SU-DHL-6 (cell line): Measurements from ENCODE around the gene EDIL3.

Source experiments
- EZH2phosphoT487 ChIP-seq: fragments of 200-600 bp; sonication (generic), shearing (Covaris generic); conservative IDR thresholded peaks from 2 replicates; pipeline ENCODE4 v1.6.1; 2018; ENCODE audit warnings: mild to moderate bottlenecking, antibody characterized with exemption, low read length, moderate library complexity, mixed read lengths
- TF ChIP-seq, protein P1 (sequence below): fragments of 200-600 bp; sonication (generic); IDR thresholded peaks from one replicate; pipeline ENCODE4 v1.5.1; 2017; ENCODE audit warnings: antibody characterized with exemption, mild to moderate bottlenecking, low read length, moderate library complexity; ENCODE audit not compliant: insufficient read depth, poor library complexity, severe bottlenecking

DNA sequence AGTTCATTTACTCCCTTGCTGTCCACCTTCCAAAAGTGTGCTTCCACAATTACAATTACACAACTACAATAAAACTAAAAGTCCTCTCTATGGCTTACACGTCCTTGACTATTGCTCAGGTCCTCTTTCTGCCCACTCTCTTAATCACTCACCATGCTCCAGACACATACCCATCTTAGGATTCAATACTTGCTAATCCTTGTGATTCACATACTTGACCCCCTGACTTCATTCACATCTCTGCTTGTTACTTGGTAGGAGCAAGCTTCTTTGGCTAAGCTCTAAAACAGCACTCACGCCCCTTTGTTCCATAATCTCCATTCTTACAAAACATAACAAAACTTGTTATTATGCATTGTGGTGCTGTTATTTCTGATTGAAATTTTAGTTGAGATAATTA, 215.8 kb downstream of the EDIL3 start:
- TF ChIP-seq, protein P1, sequence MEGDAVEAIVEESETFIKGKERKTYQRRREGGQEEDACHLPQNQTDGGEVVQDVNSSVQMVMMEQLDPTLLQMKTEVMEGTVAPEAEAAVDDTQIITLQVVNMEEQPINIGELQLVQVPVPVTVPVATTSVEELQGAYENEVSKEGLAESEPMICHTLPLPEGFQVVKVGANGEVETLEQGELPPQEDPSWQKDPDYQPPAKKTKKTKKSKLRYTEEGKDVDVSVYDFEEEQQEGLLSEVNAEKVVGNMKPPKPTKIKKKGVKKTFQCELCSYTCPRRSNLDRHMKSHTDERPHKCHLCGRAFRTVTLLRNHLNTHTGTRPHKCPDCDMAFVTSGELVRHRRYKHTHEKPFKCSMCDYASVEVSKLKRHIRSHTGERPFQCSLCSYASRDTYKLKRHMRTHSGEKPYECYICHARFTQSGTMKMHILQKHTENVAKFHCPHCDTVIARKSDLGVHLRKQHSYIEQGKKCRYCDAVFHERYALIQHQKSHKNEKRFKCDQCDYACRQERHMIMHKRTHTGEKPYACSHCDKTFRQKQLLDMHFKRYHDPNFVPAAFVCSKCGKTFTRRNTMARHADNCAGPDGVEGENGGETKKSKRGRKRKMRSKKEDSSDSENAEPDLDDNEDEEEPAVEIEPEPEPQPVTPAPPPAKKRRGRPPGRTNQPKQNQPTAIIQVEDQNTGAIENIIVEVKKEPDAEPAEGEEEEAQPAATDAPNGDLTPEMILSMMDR: no peak
- no peak for TF ChIP-seq EZH2phosphoT487
